ENCODE measurements around the gene NTF3.

DNA sequence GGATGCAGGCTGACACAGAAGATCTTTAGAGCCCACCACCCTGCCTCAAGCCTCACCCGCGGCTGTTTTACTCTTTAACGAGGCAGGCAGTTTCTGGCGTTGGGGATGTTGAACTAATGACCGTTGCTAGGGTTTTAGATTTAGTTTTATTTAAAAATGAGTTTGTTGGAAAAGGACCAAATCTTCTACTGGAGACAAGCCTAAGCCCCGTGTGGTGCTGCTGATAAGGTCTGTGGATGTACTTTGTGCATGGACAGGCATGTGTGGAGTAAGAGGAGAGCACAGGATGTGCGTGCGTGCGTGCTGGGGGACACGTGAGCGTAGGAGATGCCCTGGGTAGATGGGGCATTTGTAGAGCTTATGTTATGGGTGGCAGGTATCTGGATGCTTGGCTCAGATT is 5.7 kb downstream of the NTF3 start:
- TF ChIP-seq CTCF (IDR thresholded peaks at IDR 0.05) (no peak), TAF1 (IDR thresholded peaks at IDR 0.05; ENCODE audit: borderline replicate concordance, low read depth, low read length) (no peak), JUND (IDR thresholded peaks at IDR 0.05) (no peak), SMC3 (IDR thresholded peaks at IDR 0.05; ENCODE audit: low read depth, low read length) (no peak), CHD2 (IDR thresholded peaks at IDR 0.05; ENCODE audit: low read length, partially characterized antibody) (no peak), YY1 (IDR thresholded peaks at IDR 0.05; ENCODE audit: low read depth) (no peak), POLR2AphosphoS5 (IDR thresholded peaks at IDR 0.05; ENCODE audit: low read depth, low read length) (no peak), FOSL2 (IDR thresholded peaks at IDR 0.05; ENCODE audit: borderline replicate concordance, low read depth) (no peak), SIN3A (IDR thresholded peaks at IDR 0.05; ENCODE audit: borderline replicate concordance, low read depth, low read length) (no peak), TCF12 (IDR thresholded peaks at IDR 0.05) (no peak), ELF1 (IDR thresholded peaks at IDR 0.05) (no peak)
- TF ChIP-seq, protein P1, sequence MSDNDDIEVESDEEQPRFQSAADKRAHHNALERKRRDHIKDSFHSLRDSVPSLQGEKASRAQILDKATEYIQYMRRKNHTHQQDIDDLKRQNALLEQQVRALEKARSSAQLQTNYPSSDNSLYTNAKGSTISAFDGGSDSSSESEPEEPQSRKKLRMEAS (IDR thresholded peaks at IDR 0.05; ENCODE audit: low read depth): no peak
- TF ChIP-seq, protein P2, sequence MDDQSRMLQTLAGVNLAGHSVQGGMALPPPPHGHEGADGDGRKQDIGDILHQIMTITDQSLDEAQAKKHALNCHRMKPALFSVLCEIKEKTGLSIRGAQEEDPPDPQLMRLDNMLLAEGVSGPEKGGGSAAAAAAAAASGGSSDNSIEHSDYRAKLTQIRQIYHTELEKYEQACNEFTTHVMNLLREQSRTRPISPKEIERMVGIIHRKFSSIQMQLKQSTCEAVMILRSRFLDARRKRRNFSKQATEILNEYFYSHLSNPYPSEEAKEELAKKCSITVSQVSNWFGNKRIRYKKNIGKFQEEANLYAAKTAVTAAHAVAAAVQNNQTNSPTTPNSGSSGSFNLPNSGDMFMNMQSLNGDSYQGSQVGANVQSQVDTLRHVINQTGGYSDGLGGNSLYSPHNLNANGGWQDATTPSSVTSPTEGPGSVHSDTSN (IDR thresholded peaks at IDR 0.05): no peak
